HG02885 (cell line): ENCODE results near the gene NCAM1.

Experiments used
- ATAC-seq: cut with Tn5 transposase; IDR thresholded peaks from one replicate; pipeline ENCODE4 v1.9.1; 2021; ENCODE audit warnings: mild to moderate bottlenecking; ENCODE audit not compliant: unreplicated experiment, poor library complexity

The NCAM1 gene

GRCh38 chr11:113161711-113162591 lies 200.7 kb downstream of the NCAM1 start:
- ATAC-seq, result no peak

- ATAC-seq, result no peak
Observed at GRCh38 chr11:113162592-113162962, 201.4 kb downstream of the NCAM1 start.

- no peak for ATAC-seq
Observed at GRCh38 chr11:113163291-113164030, 202.2 kb downstream of the NCAM1 start.

GRCh38 chr11:113166280-113166679 lies 205.1 kb downstream of the NCAM1 start:
- ATAC-seq, result no peak

- no peak for ATAC-seq
Observed at GRCh38 chr11:113167599-113167998, 206.4 kb downstream of the NCAM1 start.

- no peak for ATAC-seq
Observed at GRCh38 chr11:113168354-113169342, 207.4 kb downstream of the NCAM1 start.

- no peak for ATAC-seq
Observed at GRCh38 chr11:113172382-113172951, 211.2 kb downstream of the NCAM1 start.

GRCh38 chr11:113173126-113173525 lies 211.9 kb downstream of the NCAM1 start:
- no peak for ATAC-seq

- no peak for ATAC-seq
Observed at GRCh38 chr11:113174882-113175281, 213.7 kb downstream of the NCAM1 start.

GRCh38 chr11:113176599-113177360 lies 215.6 kb downstream of the NCAM1 start:
- no peak for ATAC-seq

GRCh38 chr11:113177671-113178070 lies 216.5 kb downstream of the NCAM1 start:
- no peak for ATAC-seq

GRCh38 chr11:113178381-113179070 lies 217.3 kb downstream of the NCAM1 start:
- ATAC-seq, result no peak

GRCh38 chr11:113179181-113179704 lies 218.0 kb downstream of the NCAM1 start:
- ATAC-seq, result no peak

- ATAC-seq, result no peak
Observed at GRCh38 chr11:113181094-113181493, 219.9 kb downstream of the NCAM1 start.

GRCh38 chr11:113182288-113182687 lies 221.1 kb downstream of the NCAM1 start:
- no peak for ATAC-seq

GRCh38 chr11:113184498-113184897 lies 223.3 kb downstream of the NCAM1 start:
- no peak for ATAC-seq

GRCh38 chr11:113188371-113188834 lies 227.2 kb downstream of the NCAM1 start:
- peak; percentile 60 for ATAC-seq

GRCh38 chr11:113189909-113190667 lies 228.9 kb downstream of the NCAM1 start:
- no peak for ATAC-seq
